OCI-LY1 (cell line): ENCODE measurements around the gene GID8.

Source experiments
- H2AFZ ChIP-seq: fragments of 200-600 bp; sonication (generic), shearing (Covaris generic); 2 replicates; pipeline ENCODE4 v1.6.0; 2014; ENCODE audit warnings: antibody characterized with exemption, mild to moderate bottlenecking, low read length
- H3F3A ChIP-seq: fragments of 200-600 bp; sonication (generic), shearing (Covaris generic); 2 replicates; pipeline ENCODE4 v1.6.0; 2014; ENCODE audit warnings: mild to moderate bottlenecking, antibody characterized with exemption, low read length, moderate library complexity; ENCODE audit not compliant: insufficient read depth
- H3K27ac ChIP-seq: fragments of 200-600 bp; sonication (generic); 2 replicates; pipeline ENCODE4 v1.5.1; 2014; ENCODE audit warnings: low read length, mixed run types, mild to moderate bottlenecking, low read depth; ENCODE audit not compliant: poor library complexity, severe bottlenecking
- H3K27me3 ChIP-seq: fragments of 200-600 bp; sonication (generic); 2 replicates; pipeline ENCODE4 v1.6.0; 2014; ENCODE audit warnings: antibody characterized with exemption, mild to moderate bottlenecking, low read length, moderate library complexity; ENCODE audit not compliant: insufficient read depth
- H3K36me3 ChIP-seq: fragments of 200-600 bp; sonication (generic); 2 replicates; pipeline ENCODE4 v1.6.1; 2014; ENCODE audit warnings: mild to moderate bottlenecking, antibody characterized with exemption, low read length, moderate library complexity, mixed read lengths; ENCODE audit not compliant: insufficient read depth
- H3K4me1 ChIP-seq: fragments of 200-600 bp; sonication (generic); 2 replicates; pipeline ENCODE4 v1.5.1; 2014; ENCODE audit warnings: mild to moderate bottlenecking, low read length, moderate library complexity; ENCODE audit not compliant: insufficient read depth, severe bottlenecking
- H3K4me2 ChIP-seq: fragments of 200-600 bp; sonication (generic), shearing (Covaris generic); 2 replicates; pipeline ENCODE4 v1.6.1; 2014; ENCODE audit warnings: low read length
- H3K4me3 ChIP-seq: fragments of 200-600 bp; sonication (generic); 2 replicates; pipeline ENCODE4 v1.5.1; 2014; ENCODE audit warnings: low read length, low read depth, mild to moderate bottlenecking, mixed read lengths; ENCODE audit not compliant: poor library complexity, severe bottlenecking
- H3K79me2 ChIP-seq: fragments of 200-600 bp; shearing (Covaris generic); 2 replicates; pipeline ENCODE4 v1.6.1; 2016; ENCODE audit warnings: mixed run types, low read length, mixed read lengths; ENCODE audit not compliant: insufficient read depth
- H3K9ac ChIP-seq: fragments of 200-600 bp; sonication (generic), shearing (Covaris generic); 2 replicates; pipeline ENCODE4 v1.6.1; 2014; ENCODE audit warnings: mild to moderate bottlenecking, low read length, mixed read lengths
- H3K9me2 ChIP-seq: fragments of 200-600 bp; sonication (generic), shearing (Covaris generic); 2 replicates; pipeline ENCODE4 v1.6.1; 2014; ENCODE audit warnings: low read depth, mild to moderate bottlenecking, low read length, mixed read lengths
- H3K9me3 ChIP-seq: fragments of 200-600 bp; shearing (Covaris generic); 2 replicates; pipeline ENCODE4 v1.6.1; 2014; ENCODE audit warnings: low read length, mixed read lengths
- H4K20me1 ChIP-seq: fragments of 200-600 bp; sonication (generic), shearing (Covaris generic); 2 replicates; pipeline ENCODE4 v1.6.0; 2016; ENCODE audit warnings: mild to moderate bottlenecking, low read length; ENCODE audit not compliant: insufficient read depth
- CTCF ChIP-seq: fragments of 200-600 bp; sonication (generic), shearing (Covaris generic); IDR thresholded peaks from 2 replicates; pipeline ENCODE4 v1.5.1; 2017; ENCODE audit warnings: mild to moderate bottlenecking, antibody characterized with exemption, low read length, moderate library complexity, mixed read lengths
- EZH2 ChIP-seq: fragments of 200-600 bp; sonication (generic), shearing (Covaris generic); IDR thresholded peaks from 2 replicates; pipeline ENCODE4 v1.8.0; 2017; ENCODE audit warnings: borderline replicate concordance, mixed run types, mild to moderate bottlenecking, antibody characterized with exemption, low read length, moderate library complexity, mixed read lengths

The GID8 gene

DNA sequence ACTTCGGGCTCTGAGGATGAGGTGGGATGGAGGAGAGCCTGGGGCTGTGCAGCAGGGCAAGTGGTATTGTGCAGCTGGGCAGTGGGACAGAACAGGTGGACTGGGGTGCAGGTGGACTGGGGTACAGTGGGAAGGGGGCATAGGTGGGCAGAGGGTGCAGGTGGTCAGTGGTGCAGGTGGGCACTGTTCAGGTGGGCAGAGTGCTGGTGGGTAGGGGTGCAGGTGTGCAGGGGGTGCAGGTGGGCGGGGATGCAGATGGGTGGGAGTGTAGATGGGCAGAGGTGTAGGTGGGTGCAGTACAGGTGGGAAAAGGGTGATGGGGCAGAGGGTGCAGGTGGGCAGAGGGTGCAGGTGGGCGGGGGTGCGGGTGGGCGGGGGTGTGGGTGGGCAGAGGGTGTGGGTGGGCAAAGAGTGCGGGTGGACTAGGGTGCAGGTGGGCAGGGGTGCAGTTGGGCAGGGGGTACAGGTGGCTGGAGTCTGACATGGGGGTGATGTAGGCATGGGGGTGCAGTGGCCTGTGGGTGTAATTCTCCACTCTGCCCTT, 48.4 kb downstream of the GID8 start:
- Histone ChIP-seq H3F3A (no peaks in the 10 kb centered on the region), H4K20me1 (no peaks in the 10 kb centered on the region), H3K27ac (no peak overlapping the region), H3K9ac (no peak overlapping the region), H3K79me2 (no peaks in the 10 kb centered on the region), H3K9me2 (no peaks in the 10 kb centered on the region), H3K36me3 (no peaks in the 10 kb centered on the region), H3K4me1 (peaks cover 8% of the 10 kb centered on the region), H2AFZ (no peak overlapping the region), H3K4me3 (no peak overlapping the region), H3K4me2 (no peak overlapping the region), H3K27me3 (peaks cover 8% of the 10 kb centered on the region; the same call in 1 of the 2 replicates), H3K9me3 (no peaks in the 10 kb centered on the region)
- no peak for TF ChIP-seq EZH2
- TF ChIP-seq CTCF, result no peak

GRCh38 chr20:62987114-62987513, 49.2 kb downstream of the GID8 start:
- H3K4me1 ChIP-seq, result peaks cover 8% of the 10 kb centered on the region
- H3K36me3 ChIP-seq, result no peaks in the 10 kb centered on the region
- H3K9ac ChIP-seq, result no peak overlapping the region
- H3K9me3 ChIP-seq, result no peaks in the 10 kb centered on the region
- TF ChIP-seq EZH2 (no peak), CTCF (no peak)
- no peak overlapping the region for H2AFZ ChIP-seq
- no peaks in the 10 kb centered on the region for H3K9me2 ChIP-seq
- no peak overlapping the region for H3K4me2 ChIP-seq
- H3F3A ChIP-seq, result no peaks in the 10 kb centered on the region
- H3K27me3 ChIP-seq, result peaks cover 8% of the 10 kb centered on the region; the same call in 1 of the 2 replicates
- no peak overlapping the region for H3K4me3 ChIP-seq
- H3K27ac ChIP-seq, result no peak overlapping the region
- no peaks in the 10 kb centered on the region for H4K20me1 ChIP-seq
- no peaks in the 10 kb centered on the region for H3K79me2 ChIP-seq

GRCh38 chr20:62989201-62989601, 51.3 kb downstream of the GID8 start:
- H3F3A ChIP-seq, result no peaks in the 10 kb centered on the region
- TF ChIP-seq EZH2 (no peak), CTCF (no peak)
- H3K4me3 ChIP-seq, result peak overlapping the region; percentile 1
- no peak overlapping the region for H2AFZ ChIP-seq
- H3K9me2 ChIP-seq, result no peaks in the 10 kb centered on the region
- no peaks in the 10 kb centered on the region for H3K79me2 ChIP-seq
- peaks cover 8% of the 10 kb centered on the region; the same call in 1 of the 2 replicates for H3K27me3 ChIP-seq
- H3K4me1 ChIP-seq, result peaks cover 8% of the 10 kb centered on the region
- no peaks in the 10 kb centered on the region for H4K20me1 ChIP-seq
- peak overlapping the region; percentile 6; the same call in 1 of the 2 replicates for H3K4me2 ChIP-seq
- no peak overlapping the region for H3K27ac ChIP-seq
- H3K9me3 ChIP-seq, result no peaks in the 10 kb centered on the region
- no peaks in the 10 kb centered on the region for H3K36me3 ChIP-seq
- no peak overlapping the region for H3K9ac ChIP-seq
